Suprapubic skin (tissue), 4 donors: ENCODE measurements around the gene NEXMIF. TPM values are rescaled to one million over a fixed set of nuclear protein-coding genes. Genes with fewer than 3 reads are reported as not detected.
"Not testable (repeated sequence)": the region's sequence is repeated elsewhere in the genome, so short reads cannot be mapped to it uniquely, and the experiment has no call there.

Source experiments
- DNase-seq, 2 donors: peaks; one replicate each; pipeline ENCODE4 v3.0.0-alpha.2; 2019; ENCODE audit warnings: low spot score in 2 of 2
- H3K27ac ChIP-seq: fragments of 200-600 bp; sonication (generic); one replicate; pipeline ENCODE4 v1.5.1; 2019
- H3K27me3 ChIP-seq: fragments of 200-600 bp; sonication (generic); one replicate; pipeline ENCODE4 v1.5.1; 2019
- H3K36me3 ChIP-seq: fragments of 200-600 bp; sonication (generic); one replicate; pipeline ENCODE4 v1.5.1; 2019
- H3K4me1 ChIP-seq: fragments of 200-600 bp; sonication (generic); one replicate; pipeline ENCODE4 v1.5.1; 2019
- H3K4me3 ChIP-seq: fragments of 200-600 bp; sonication (generic); one replicate; pipeline ENCODE4 v1.5.1; 2019; ENCODE audit warnings: mild to moderate bottlenecking
- H3K9me3 ChIP-seq: fragments of 200-600 bp; sonication (generic); one replicate; pipeline ENCODE4 v1.5.1; 2019
- EP300 ChIP-seq: sonication (generic); formaldehyde crosslinking; IDR thresholded peaks from one replicate; pipeline ENCODE4 v1.6.1; 2017; ENCODE audit warnings: antibody characterized with exemption
- POLR2A ChIP-seq, 2 donors: fragments of 450-650 bp; IDR thresholded peaks; one replicate each; pipeline ENCODE4 v1.6.1; 2017; ENCODE audit warnings: antibody characterized with exemption in 2 of 2, mild to moderate bottlenecking in 2 of 2, moderate library complexity in 2 of 2
- POLR2AphosphoS5 ChIP-seq, 3 donors: sonication (generic); formaldehyde crosslinking; IDR thresholded peaks; one replicate each; pipeline ENCODE4 v1.6.1; 2017; ENCODE audit warnings: antibody characterized with exemption in 3 of 3
- WGBS: methylation state at CpG from one replicate; pipeline ENCODE4 v1.1.5; 2018; 5-methylcytosine and 5-hydroxymethylcytosine counted together
- total RNA-seq, 4 donors: library from RNA; depleted of rRNA; stranded (reverse); fragments of >200 nt; gene quantifications; one replicate each; pipeline ENCODE4 v1.1.0, GENCODE V29; 2016
- TF ChIP-seq, protein P1 (sequence below), 2 donors: fragments of 200-600 bp in 1 of 2; fragments of 450-650 bp in 1 of 2; sonication (generic) in 1 of 2; IDR thresholded peaks; one replicate each; pipeline ENCODE4 v1.5.1; 2016 to 2019; ENCODE audit warnings: antibody characterized with exemption in 2 of 2, mild to moderate bottlenecking in 1 of 2, moderate library complexity in 1 of 2

Gene NEXMIF
- total RNA-seq, 4 donors from 2014 or later: 1.3 to 1.9 (median 1.6) TPM

DNA sequence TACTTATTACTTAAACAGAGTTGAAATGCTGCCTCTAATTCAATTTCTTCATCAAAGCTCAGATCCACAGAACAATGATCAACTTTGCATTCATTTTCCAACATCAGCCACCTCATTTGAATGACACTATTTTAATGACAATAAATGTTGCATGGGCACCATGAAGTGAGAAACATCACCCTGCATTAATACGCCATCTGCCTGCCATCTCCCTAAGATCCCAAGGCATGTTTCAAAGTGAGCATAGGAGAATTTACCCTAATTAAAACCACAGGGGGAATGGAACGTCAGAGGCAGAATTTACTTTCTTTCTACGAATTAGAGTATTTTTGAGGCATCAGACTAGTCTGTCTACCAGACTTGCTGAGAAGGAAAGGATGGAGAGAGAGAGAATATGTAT, 32.7 kb downstream of the NEXMIF start:
- Histone ChIP-seq H3K27me3 (no peaks in the 10 kb centered on the region), H3K4me3 (no peak overlapping the region), H3K36me3 (no peaks in the 10 kb centered on the region), H3K27ac (no peak overlapping the region), H3K4me1 (no peaks in the 10 kb centered on the region), H3K9me3 (no peaks in the 10 kb centered on the region)
- WGBS: 65% methylated on average over 3 of the region's 3 CpGs
- no peak for TF ChIP-seq POLR2AphosphoS5 (IDR thresholded peaks at IDR 0.05)
- TF ChIP-seq POLR2A (IDR thresholded peaks at IDR 0.05): no peak
- TF ChIP-seq, protein P1, sequence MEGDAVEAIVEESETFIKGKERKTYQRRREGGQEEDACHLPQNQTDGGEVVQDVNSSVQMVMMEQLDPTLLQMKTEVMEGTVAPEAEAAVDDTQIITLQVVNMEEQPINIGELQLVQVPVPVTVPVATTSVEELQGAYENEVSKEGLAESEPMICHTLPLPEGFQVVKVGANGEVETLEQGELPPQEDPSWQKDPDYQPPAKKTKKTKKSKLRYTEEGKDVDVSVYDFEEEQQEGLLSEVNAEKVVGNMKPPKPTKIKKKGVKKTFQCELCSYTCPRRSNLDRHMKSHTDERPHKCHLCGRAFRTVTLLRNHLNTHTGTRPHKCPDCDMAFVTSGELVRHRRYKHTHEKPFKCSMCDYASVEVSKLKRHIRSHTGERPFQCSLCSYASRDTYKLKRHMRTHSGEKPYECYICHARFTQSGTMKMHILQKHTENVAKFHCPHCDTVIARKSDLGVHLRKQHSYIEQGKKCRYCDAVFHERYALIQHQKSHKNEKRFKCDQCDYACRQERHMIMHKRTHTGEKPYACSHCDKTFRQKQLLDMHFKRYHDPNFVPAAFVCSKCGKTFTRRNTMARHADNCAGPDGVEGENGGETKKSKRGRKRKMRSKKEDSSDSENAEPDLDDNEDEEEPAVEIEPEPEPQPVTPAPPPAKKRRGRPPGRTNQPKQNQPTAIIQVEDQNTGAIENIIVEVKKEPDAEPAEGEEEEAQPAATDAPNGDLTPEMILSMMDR (IDR thresholded peaks at IDR 0.05): no peak
- TF ChIP-seq EP300: no peak
- DNase-seq: no peak

- Histone ChIP-seq H3K27me3 (no peaks in the 10 kb centered on the region), H3K4me3 (no peak overlapping the region), H3K9me3 (no peaks in the 10 kb centered on the region), H3K36me3 (no peaks in the 10 kb centered on the region), H3K4me1 (no peaks in the 10 kb centered on the region), H3K27ac (no peak overlapping the region)
- DNase-seq: no peak
- 38% methylated on average over 4 of the region's 4 CpGs for WGBS
- TF ChIP-seq, protein P1 (IDR thresholded peaks at IDR 0.05): no peak
- TF ChIP-seq POLR2AphosphoS5 (IDR thresholded peaks at IDR 0.05): no peak
- no peak for TF ChIP-seq EP300
- no peak for TF ChIP-seq POLR2A (IDR thresholded peaks at IDR 0.05)
Measured at GRCh38 chrX:74890676-74891430, 34.4 kb downstream of the NEXMIF start.

GRCh38 chrX:74882383-74882782, 42.9 kb downstream of the NEXMIF start:
- DNase-seq, H3K27me3 ChIP-seq, H3K4me1 ChIP-seq, H3K9me3 ChIP-seq, H3K4me3 ChIP-seq, H3K27ac ChIP-seq, H3K36me3 ChIP-seq: not testable (repeated sequence)
- WGBS: 86% methylated on average over 9 of the region's 9 CpGs

DNA sequence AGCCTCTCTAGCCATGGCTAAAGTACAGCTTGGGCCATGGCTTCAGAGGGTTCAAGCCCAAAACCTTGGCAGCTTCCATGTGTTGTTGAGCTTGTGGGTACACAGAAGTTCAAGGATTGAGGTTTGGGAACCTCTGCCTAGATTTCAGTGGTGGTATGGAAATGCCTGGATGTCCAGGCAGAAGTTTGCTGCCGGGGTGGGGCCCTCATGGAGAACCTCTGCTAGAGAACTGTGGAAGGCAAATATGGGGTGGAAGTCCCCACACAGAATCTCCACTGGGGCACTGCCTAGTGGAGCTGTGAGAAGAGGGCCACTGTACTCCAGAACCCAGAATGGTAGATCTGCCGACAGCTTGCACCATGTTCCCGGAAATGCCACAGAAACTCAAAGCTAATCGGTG, 59.5 kb downstream of the NEXMIF start:
- no peaks in the 10 kb centered on the region for H3K27me3 ChIP-seq
- no peaks in the 10 kb centered on the region for H3K36me3 ChIP-seq
- 91% methylated on average over 4 of the region's 4 CpGs for WGBS
- DNase-seq: no peak
- TF ChIP-seq EP300: no peak
- TF ChIP-seq POLR2AphosphoS5 (IDR thresholded peaks at IDR 0.05): no peak
- TF ChIP-seq, protein P1 (IDR thresholded peaks at IDR 0.05): no peak
- no peak for TF ChIP-seq POLR2A (IDR thresholded peaks at IDR 0.05)
- no peak overlapping the region for H3K27ac ChIP-seq
- no peaks in the 10 kb centered on the region for H3K4me1 ChIP-seq
- H3K4me3 ChIP-seq: no peak overlapping the region
- no peaks in the 10 kb centered on the region for H3K9me3 ChIP-seq

DNA sequence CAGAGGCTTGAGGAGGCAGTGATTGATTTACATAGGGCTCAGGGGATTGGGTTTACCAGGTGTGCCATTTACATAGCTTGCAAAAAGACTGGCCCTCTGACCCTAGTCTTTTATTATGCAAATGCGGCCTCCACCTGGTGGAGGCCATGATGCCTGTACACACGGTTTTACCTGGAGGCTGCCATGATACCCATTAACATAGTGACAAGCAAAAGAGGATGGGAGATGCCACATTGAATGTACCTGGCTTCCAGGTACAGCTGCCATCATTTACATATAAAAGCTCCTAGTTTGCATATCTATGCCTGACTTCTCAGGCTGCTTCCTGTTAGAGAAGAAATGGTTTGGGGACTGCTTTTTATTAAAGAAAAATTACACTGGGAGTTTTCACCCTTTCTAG, 72.0 kb downstream of the NEXMIF start:
- no peak for DNase-seq
- H3K4me3 ChIP-seq: no peak overlapping the region
- H3K36me3 ChIP-seq: no peaks in the 10 kb centered on the region
- no peak overlapping the region for H3K27ac ChIP-seq
- no peaks in the 10 kb centered on the region for H3K9me3 ChIP-seq
- TF ChIP-seq EP300: no peak
- TF ChIP-seq POLR2AphosphoS5 (IDR thresholded peaks at IDR 0.05): no peak
- TF ChIP-seq, protein P1 (IDR thresholded peaks at IDR 0.05): no peak
- no peak for TF ChIP-seq POLR2A (IDR thresholded peaks at IDR 0.05)
- no peaks in the 10 kb centered on the region for H3K4me1 ChIP-seq
- WGBS: 49% methylated on average over 2 of the region's 2 CpGs
- no peaks in the 10 kb centered on the region for H3K27me3 ChIP-seq

DNA sequence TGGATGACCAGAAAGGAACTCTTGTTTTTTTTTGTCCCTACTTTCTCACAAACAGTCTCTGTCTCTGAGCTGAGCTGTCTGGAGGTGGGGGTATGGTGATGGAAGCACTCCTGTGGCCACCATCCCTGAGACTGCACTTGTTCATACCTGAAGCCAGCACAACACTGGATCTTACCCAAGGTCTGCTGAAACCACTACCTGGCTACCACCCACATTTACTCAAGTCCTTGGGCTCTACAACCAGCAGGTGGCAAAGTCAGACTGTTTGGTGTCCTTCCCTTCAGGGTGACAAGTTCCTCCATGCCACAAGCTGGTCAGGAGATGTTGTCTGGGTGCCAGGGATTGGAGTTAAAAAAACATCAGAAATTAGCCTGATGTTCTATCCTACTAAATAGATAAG, 89.7 kb downstream of the NEXMIF start:
- no peak for DNase-seq
- no peak overlapping the region for H3K4me3 ChIP-seq
- no peaks in the 10 kb centered on the region for H3K9me3 ChIP-seq
- TF ChIP-seq POLR2AphosphoS5 (IDR thresholded peaks at IDR 0.05) (no peak), EP300 (no peak)
- H3K36me3 ChIP-seq: no peaks in the 10 kb centered on the region
- no peaks in the 10 kb centered on the region for H3K27me3 ChIP-seq
- H3K27ac ChIP-seq: no peak overlapping the region
- H3K4me1 ChIP-seq: no peaks in the 10 kb centered on the region

DNA sequence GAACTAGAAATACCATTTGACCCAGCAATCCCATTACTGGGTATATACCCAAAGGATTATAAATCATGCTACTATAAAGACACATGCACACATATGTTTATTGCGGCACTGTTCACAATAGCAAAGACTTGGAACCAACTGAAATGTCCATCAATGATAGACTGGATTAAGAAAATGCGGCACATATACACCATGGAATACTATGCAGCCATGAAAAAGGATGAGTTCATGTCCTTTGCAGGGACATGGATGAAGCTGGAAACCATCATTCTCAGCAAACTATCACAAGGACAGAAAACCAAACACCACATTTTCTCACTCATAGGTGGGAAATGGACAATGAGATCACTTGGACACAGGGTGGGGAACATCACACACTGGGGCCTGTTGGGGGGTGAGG, 105.5 kb downstream of the NEXMIF start:
- H3K4me1 ChIP-seq, H3K9me3 ChIP-seq, H3K4me3 ChIP-seq, H3K36me3 ChIP-seq, H3K27me3 ChIP-seq, H3K27ac ChIP-seq, DNase-seq: not testable (repeated sequence)
- WGBS: 98% methylated on average over 2 of the region's 2 CpGs
